ENCODE data around the gene PTPRE.

- TF ChIP-seq CTCF (IDR thresholded peaks at IDR 0.05) (no peak), EZH2 (IDR thresholded peaks at IDR 0.05) (no peak)
Measured at GRCh38 chr10:127968027-127968441, 61.1 kb downstream of the PTPRE start.

Measured in neural progenitor cell (in vitro differentiated cells).